Smooth muscle cell (in vitro differentiated cells): ENCODE measurements around the gene SIGLEC8. TPM values are rescaled to one million over a fixed set of nuclear protein-coding genes. Genes with fewer than 3 reads are reported as not detected.

Experiments
- polyA plus RNA-seq: library from polyadenylated mRNA; unstranded; fragments of >200 nt; fragmentation: Nextera tagmentation; extraction: Ambion mirVana; gene quantifications from 2 replicates; pipeline ENCODE4 v1.2.1, GENCODE V29; 2016
- small RNA-seq: library from RNA; depleted of rRNA; stranded (forward); fragments of <200 nt; gene quantifications from one replicate; pipeline ENCODE3, GENCODE V24; 2014
- total RNA-seq: library from RNA; depleted of rRNA; stranded (reverse); fragments of >200 nt; gene quantifications from 2 replicates; pipeline ENCODE4 v1.2.3, GENCODE V29; 2014

Gene SIGLEC8
- total and polyA plus RNA-seq, 2 experiments from 2014 or later = not detected

Small RNAs within 50 kb of the gene (small RNA-seq; reads per million reads assigned to genes)
- not detected for gene AC020914.3
- not detected for gene AC020914.5

Other genes starting within 250 kb of the SIGLEC8 start
- not detected in 2 replicates for gene CD33, start 233.4 kb downstream of the SIGLEC8 start, total RNA-seq
- not detected in 2 replicates for gene CD33, start 233.4 kb downstream of the SIGLEC8 start, polyA plus RNA-seq
- not detected in 2 replicates for gene SIGLECL1, start 207.4 kb downstream of the SIGLEC8 start, total RNA-seq
- gene SIGLECL1, start 207.4 kb downstream of the SIGLEC8 start, polyA plus RNA-seq = not detected in 2 replicates
- gene IGLON5, start 146.8 kb downstream of the SIGLEC8 start, total RNA-seq = 3.5 and 4.6 TPM in 2 replicates
- 3.4 and 3.8 TPM in 2 replicates for gene IGLON5, start 146.8 kb downstream of the SIGLEC8 start, polyA plus RNA-seq
- 0.63 and 2.2 TPM in 2 replicates for gene VSIG10L, start 116.3 kb downstream of the SIGLEC8 start, total RNA-seq
- 2.5 and 4.2 TPM in 2 replicates for gene VSIG10L, start 116.3 kb downstream of the SIGLEC8 start, polyA plus RNA-seq
- gene ETFB, start 92.1 kb downstream of the SIGLEC8 start, total RNA-seq = 38.0 and 51.1 TPM in 2 replicates
- gene ETFB, start 92.1 kb downstream of the SIGLEC8 start, polyA plus RNA-seq = 94.5 and 108 TPM in 2 replicates
- gene CLDND2, start 89.5 kb downstream of the SIGLEC8 start, total RNA-seq = not detected in 2 replicates
- gene CLDND2, start 89.5 kb downstream of the SIGLEC8 start, polyA plus RNA-seq = 1.4 TPM in 1 of 2 replicates, not detected in the other
- gene NKG7, start 85.8 kb downstream of the SIGLEC8 start, total RNA-seq = not detected in 2 replicates
- gene NKG7, start 85.8 kb downstream of the SIGLEC8 start, polyA plus RNA-seq = not detected in 2 replicates
- not detected in 2 replicates for gene LIM2, start 70.5 kb downstream of the SIGLEC8 start, total RNA-seq
- not detected in 2 replicates for gene LIM2, start 70.5 kb downstream of the SIGLEC8 start, polyA plus RNA-seq
- gene C19orf84, start 67.9 kb downstream of the SIGLEC8 start, total RNA-seq = not detected in 2 replicates
- 0.71 TPM in 1 of 2 replicates, not detected in the other for gene C19orf84, start 67.9 kb downstream of the SIGLEC8 start, polyA plus RNA-seq
- not detected in 2 replicates for gene SIGLEC10, start 40.8 kb downstream of the SIGLEC8 start, total RNA-seq
- gene SIGLEC10, start 40.8 kb downstream of the SIGLEC8 start, polyA plus RNA-seq = 0.40 TPM in 1 of 2 replicates, not detected in the other
- not detected in 2 replicates for gene CEACAM18, start 20.1 kb upstream of the SIGLEC8 start, total RNA-seq
- gene CEACAM18, start 20.1 kb upstream of the SIGLEC8 start, polyA plus RNA-seq = not detected in 2 replicates
- gene SIGLEC12, start 43.3 kb upstream of the SIGLEC8 start, total RNA-seq = not detected in 2 replicates
- not detected in 2 replicates for gene SIGLEC12, start 43.3 kb upstream of the SIGLEC8 start, polyA plus RNA-seq
- 2.0 and 3.6 TPM in 2 replicates for gene SIGLEC6, start 73.2 kb upstream of the SIGLEC8 start, total RNA-seq
- not detected in 2 replicates for gene SIGLEC6, start 73.2 kb upstream of the SIGLEC8 start, polyA plus RNA-seq
- 3.6 and 6.9 TPM in 2 replicates for gene ZNF175, start 112.8 kb upstream of the SIGLEC8 start, total RNA-seq
- gene ZNF175, start 112.8 kb upstream of the SIGLEC8 start, polyA plus RNA-seq = 1.1 TPM in 2 replicates
- gene SIGLEC5, start 171.9 kb upstream of the SIGLEC8 start, total RNA-seq = not detected in 2 replicates
- gene SIGLEC5, start 171.9 kb upstream of the SIGLEC8 start, polyA plus RNA-seq = not detected in 2 replicates
- not detected in 2 replicates for gene SIGLEC14, start 188.4 kb upstream of the SIGLEC8 start, total RNA-seq
- gene SIGLEC14, start 188.4 kb upstream of the SIGLEC8 start, polyA plus RNA-seq = not detected in 2 replicates
- gene SPACA6, start 234.9 kb upstream of the SIGLEC8 start, total RNA-seq = 3.3 and 4.1 TPM in 2 replicates
- gene SPACA6, start 234.9 kb upstream of the SIGLEC8 start, polyA plus RNA-seq = 3.0 and 4.3 TPM in 2 replicates